Fibroblast of lung (primary cell): ENCODE measurements around the gene SLCO2B1. TPM values are rescaled to one million over a fixed set of nuclear protein-coding genes. Genes with fewer than 3 reads are reported as not detected.
A peak's percentile ranks its signal among the peaks of the same experiment; 100 is the strongest.

Experiments
- DNase-seq, 2 donors: peaks; one replicate each; pipeline versions ENCODE4 v3.0.0 to v3.0.0-alpha.2; 2010; ENCODE audit warnings: low read depth in 2 of 2
- H2AFZ ChIP-seq: 2 replicates; pipeline ENCODE4 v1.5.1; 2012; ENCODE audit warnings: low read length, control low read depth, inconsistent platforms
- H3K27ac ChIP-seq: 2 replicates; pipeline ENCODE4 v1.5.1; 2011; ENCODE audit warnings: low read length, control low read depth; ENCODE audit not compliant: insufficient read depth
- H3K27me3 ChIP-seq: 2 replicates; pipeline ENCODE4 v1.5.1; 2011; ENCODE audit warnings: mild to moderate bottlenecking, low read length; ENCODE audit not compliant: control insufficient read depth, insufficient read depth
- H3K36me3 ChIP-seq: 2 replicates; pipeline ENCODE4 v1.5.1; 2011; ENCODE audit warnings: low read length; ENCODE audit not compliant: control insufficient read depth, insufficient read depth
- H3K4me1 ChIP-seq: 2 replicates; pipeline ENCODE4 v1.5.1; 2011; ENCODE audit warnings: low read length; ENCODE audit not compliant: control insufficient read depth, insufficient read depth; ENCODE audit errors: extremely low read depth
- H3K4me2 ChIP-seq: 2 replicates; pipeline ENCODE4 v1.5.1; 2011; ENCODE audit warnings: low read length, control low read depth; ENCODE audit not compliant: insufficient read depth; ENCODE audit errors: extremely low read depth
- H3K4me3 ChIP-seq, 4 experiments: fragments of 200-600 bp in 1 of 4; sonication (generic) in 1 of 4; replicated peaks in 1 of 4; 2 replicates each; pipeline ENCODE4 v1.5.1; 2011 to 2016; ENCODE audit warnings: low read length in 4 of 4, low read depth in 3 of 4, mild to moderate bottlenecking in 3 of 4, control low read depth in 2 of 4, inconsistent platforms in 1 of 4, mixed read lengths in 1 of 4; ENCODE audit not compliant: insufficient read depth in 1 of 4; ENCODE audit errors: control extremely low read depth in 1 of 4
- H3K79me2 ChIP-seq: 2 replicates; pipeline ENCODE4 v1.5.1; 2012; ENCODE audit warnings: mild to moderate bottlenecking, low read length, inconsistent platforms; ENCODE audit not compliant: control insufficient read depth, insufficient read depth
- H3K9ac ChIP-seq: 2 replicates; pipeline ENCODE4 v1.5.1; 2011; ENCODE audit warnings: mild to moderate bottlenecking, low read length, control low read depth; ENCODE audit not compliant: insufficient read depth
- H3K9me3 ChIP-seq: 2 replicates; pipeline ENCODE4 v1.5.1; 2012; ENCODE audit warnings: low read depth, low read length; ENCODE audit not compliant: control insufficient read depth, insufficient read depth
- H4K20me1 ChIP-seq: 2 replicates; pipeline ENCODE4 v1.5.1; 2011; ENCODE audit warnings: low read length; ENCODE audit not compliant: control insufficient read depth, insufficient read depth; ENCODE audit errors: extremely low read depth
- EZH2 ChIP-seq: IDR thresholded peaks from 2 replicates; pipeline ENCODE4 v1.5.1; 2012; ENCODE audit warnings: low read length, control low read depth, mild to moderate bottlenecking; ENCODE audit errors: missing control alignments
- polyA plus RNA-seq, 2 donors: library from polyadenylated mRNA; depleted of rRNA in 1 of 2; stranded (reverse) in 1 of 2; unstranded in 1 of 2; fragments of >200 nt; gene quantifications; 2 replicates each; pipeline ENCODE4 v1.2.1, GENCODE V29; 2011 to 2012; ENCODE audit warnings: missing spikeins in 1 of 2
- total RNA-seq: library from RNA; depleted of rRNA; stranded (reverse); fragments of >200 nt; gene quantifications from 2 replicates; pipeline ENCODE4 v1.2.1, GENCODE V29; 2014
- TF ChIP-seq, protein P1 (sequence below), 2 donors: IDR thresholded peaks in 1 of 2; conservative IDR thresholded peaks in 1 of 2; 1 replicate in 1 of 2; 2 replicates in 1 of 2; pipeline ENCODE4 v1.5.1; 2011 to 2012; ENCODE audit warnings: low read length in 2 of 2, control low read depth in 1 of 2, inconsistent platforms in 1 of 2, low read depth in 1 of 2, mild to moderate bottlenecking in 1 of 2

SLCO2B1 gene
- total and polyA plus RNA-seq, 2 donors (not counting 1 experiment from before 2014, with no cell fraction given) = not detected

DNA sequence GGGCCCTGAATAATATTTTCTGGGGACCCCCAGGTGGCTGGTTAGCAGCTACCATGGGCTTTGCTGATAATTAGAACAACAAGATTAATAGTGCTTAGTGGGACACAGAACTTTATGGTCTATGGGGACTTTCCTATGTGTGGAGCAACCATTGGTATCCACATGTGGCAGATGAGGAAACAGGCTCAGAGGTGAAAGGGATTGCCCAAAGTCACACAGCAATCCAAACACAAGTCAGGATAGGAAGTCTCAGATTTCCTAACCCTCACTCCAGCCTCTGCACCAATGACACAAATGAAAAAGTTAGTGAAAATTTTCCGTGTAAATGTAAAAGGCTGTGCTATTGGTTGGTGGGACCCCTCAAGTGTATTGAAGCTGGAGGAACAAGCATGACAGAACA, 15.3 kb upstream of the SLCO2B1 start:
- DNase-seq = no peak
- no peaks in the 10 kb centered on the region for H4K20me1 ChIP-seq
- no peak overlapping the region for H3K9ac ChIP-seq
- H3K79me2 ChIP-seq = no peaks in the 10 kb centered on the region
- no peaks in the 10 kb centered on the region for H3K4me1 ChIP-seq
- H2AFZ ChIP-seq = no peak overlapping the region
- no peaks in the 10 kb centered on the region for H3K9me3 ChIP-seq
- H3K36me3 ChIP-seq = no peaks in the 10 kb centered on the region
- no peak overlapping the region for H3K4me2 ChIP-seq
- no peak overlapping the region for H3K4me3 ChIP-seq
- peaks cover 5% of the 10 kb centered on the region for H3K27me3 ChIP-seq
- TF ChIP-seq EZH2 = no peak
- TF ChIP-seq, protein P1, sequence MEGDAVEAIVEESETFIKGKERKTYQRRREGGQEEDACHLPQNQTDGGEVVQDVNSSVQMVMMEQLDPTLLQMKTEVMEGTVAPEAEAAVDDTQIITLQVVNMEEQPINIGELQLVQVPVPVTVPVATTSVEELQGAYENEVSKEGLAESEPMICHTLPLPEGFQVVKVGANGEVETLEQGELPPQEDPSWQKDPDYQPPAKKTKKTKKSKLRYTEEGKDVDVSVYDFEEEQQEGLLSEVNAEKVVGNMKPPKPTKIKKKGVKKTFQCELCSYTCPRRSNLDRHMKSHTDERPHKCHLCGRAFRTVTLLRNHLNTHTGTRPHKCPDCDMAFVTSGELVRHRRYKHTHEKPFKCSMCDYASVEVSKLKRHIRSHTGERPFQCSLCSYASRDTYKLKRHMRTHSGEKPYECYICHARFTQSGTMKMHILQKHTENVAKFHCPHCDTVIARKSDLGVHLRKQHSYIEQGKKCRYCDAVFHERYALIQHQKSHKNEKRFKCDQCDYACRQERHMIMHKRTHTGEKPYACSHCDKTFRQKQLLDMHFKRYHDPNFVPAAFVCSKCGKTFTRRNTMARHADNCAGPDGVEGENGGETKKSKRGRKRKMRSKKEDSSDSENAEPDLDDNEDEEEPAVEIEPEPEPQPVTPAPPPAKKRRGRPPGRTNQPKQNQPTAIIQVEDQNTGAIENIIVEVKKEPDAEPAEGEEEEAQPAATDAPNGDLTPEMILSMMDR (conservative IDR thresholded peaks at IDR 0.05 in 1 of 2, IDR thresholded peaks at IDR 0.05 in 1 of 2; ENCODE audit: low read depth in 1 of 2, low read length in 2 of 2) = no peak
- H3K27ac ChIP-seq = no peak overlapping the region

DNA sequence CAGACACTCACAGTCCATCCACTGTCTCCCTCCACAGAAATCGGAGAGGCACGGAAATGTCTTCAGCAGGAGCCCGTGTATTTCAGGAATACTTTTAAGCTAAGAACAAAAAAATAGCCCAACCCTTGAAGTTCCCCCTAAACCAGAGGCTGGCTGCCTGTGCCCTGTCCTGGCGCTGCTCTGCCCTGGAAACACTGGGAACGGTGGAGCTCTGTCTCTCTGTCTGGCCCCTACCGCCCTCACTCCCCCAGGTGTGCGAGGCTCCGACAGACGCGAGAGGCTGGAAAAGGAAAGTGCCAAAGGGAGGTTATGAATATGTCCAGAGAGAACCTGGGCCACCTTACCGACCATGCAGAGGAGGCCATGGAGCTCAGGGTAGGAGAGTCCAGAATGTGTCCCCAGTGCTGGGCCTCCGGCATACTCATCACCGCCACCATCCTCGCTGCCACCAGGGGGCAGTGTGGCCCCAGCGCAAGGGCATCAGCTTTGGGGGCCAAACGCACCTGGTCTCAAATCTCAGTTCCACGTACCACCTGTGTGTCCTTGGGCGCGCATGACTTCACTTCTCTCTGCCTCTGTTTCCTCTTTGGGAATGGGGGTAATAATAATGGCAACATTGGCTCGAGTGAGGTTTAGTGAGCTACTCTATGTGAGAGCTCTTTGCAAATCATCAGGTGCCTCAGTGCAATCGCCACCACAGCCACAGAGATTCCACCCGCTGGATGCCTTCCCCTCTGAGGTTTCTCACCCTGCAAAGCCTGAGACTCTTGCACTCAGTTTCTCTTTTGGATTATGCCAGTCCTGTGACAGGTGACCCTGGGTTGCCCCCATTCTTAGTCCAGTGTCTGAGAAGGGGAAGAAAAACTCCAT, 10.4 kb upstream of the SLCO2B1 start:
- no peak overlapping the region for H3K4me3 ChIP-seq
- H3K27ac ChIP-seq = no peak overlapping the region
- no peak overlapping the region for H3K9ac ChIP-seq
- TF ChIP-seq, protein P1 (conservative IDR thresholded peaks at IDR 0.05 in 1 of 2, IDR thresholded peaks at IDR 0.05 in 1 of 2; ENCODE audit: low read depth in 1 of 2, low read length in 2 of 2) = peak; percentile 79 to 91
- no peak for TF ChIP-seq EZH2
- no peaks in the 10 kb centered on the region for H3K36me3 ChIP-seq
- H3K79me2 ChIP-seq = no peaks in the 10 kb centered on the region
- DNase-seq = peak; percentile 12 to 26
- no peaks in the 10 kb centered on the region for H3K9me3 ChIP-seq
- peaks cover 6% of the 10 kb centered on the region for H3K4me1 ChIP-seq
- H4K20me1 ChIP-seq = no peaks in the 10 kb centered on the region
- no peak overlapping the region for H3K4me2 ChIP-seq
- no peak overlapping the region for H2AFZ ChIP-seq
- peaks cover 4% of the 10 kb centered on the region for H3K27me3 ChIP-seq

DNA sequence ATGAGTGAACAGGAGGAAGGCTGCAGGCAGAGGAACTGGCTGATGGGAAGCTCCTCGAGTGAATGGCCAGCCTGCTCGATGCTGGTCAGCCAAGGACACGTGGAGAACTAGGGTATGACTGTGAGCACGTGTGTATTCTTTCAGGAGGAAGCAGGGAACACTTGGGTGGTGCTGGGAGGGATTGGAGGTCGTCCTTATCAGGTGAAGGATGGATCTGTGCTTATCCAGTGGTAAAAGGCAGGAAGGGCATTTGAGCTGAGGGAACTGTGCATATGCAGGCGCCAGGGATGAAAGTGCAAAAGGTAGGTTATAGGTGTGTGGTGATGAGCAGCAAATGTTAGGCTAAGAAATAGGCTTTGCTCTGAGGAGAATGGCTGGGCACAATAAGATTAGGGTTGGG, 9.7 kb upstream of the SLCO2B1 start:
- no peak overlapping the region for H3K27ac ChIP-seq
- H2AFZ ChIP-seq = no peak overlapping the region
- no peaks in the 10 kb centered on the region for H4K20me1 ChIP-seq
- H3K9ac ChIP-seq = no peak overlapping the region
- no peak for DNase-seq
- H3K9me3 ChIP-seq = no peaks in the 10 kb centered on the region
- no peak for TF ChIP-seq EZH2
- TF ChIP-seq, protein P1 (conservative IDR thresholded peaks at IDR 0.05 in 1 of 2, IDR thresholded peaks at IDR 0.05 in 1 of 2; ENCODE audit: low read depth in 1 of 2, low read length in 2 of 2) = no peak
- no peak overlapping the region for H3K4me2 ChIP-seq
- H3K79me2 ChIP-seq = no peaks in the 10 kb centered on the region
- H3K4me3 ChIP-seq = no peak overlapping the region
- H3K27me3 ChIP-seq = peaks cover 4% of the 10 kb centered on the region
- H3K36me3 ChIP-seq = no peaks in the 10 kb centered on the region
- peaks cover 6% of the 10 kb centered on the region for H3K4me1 ChIP-seq
